CD4-positive, alpha-beta T cell treated with Interleukin-15 for 4 hours (primary cell): ENCODE results near the gene SF3B3.

Experiments used
- DNase-seq: peaks from one replicate; pipeline ENCODE4 v3.0.0-alpha.2; 2020; ENCODE audit warnings: low spot score

SF3B3 gene

DNA sequence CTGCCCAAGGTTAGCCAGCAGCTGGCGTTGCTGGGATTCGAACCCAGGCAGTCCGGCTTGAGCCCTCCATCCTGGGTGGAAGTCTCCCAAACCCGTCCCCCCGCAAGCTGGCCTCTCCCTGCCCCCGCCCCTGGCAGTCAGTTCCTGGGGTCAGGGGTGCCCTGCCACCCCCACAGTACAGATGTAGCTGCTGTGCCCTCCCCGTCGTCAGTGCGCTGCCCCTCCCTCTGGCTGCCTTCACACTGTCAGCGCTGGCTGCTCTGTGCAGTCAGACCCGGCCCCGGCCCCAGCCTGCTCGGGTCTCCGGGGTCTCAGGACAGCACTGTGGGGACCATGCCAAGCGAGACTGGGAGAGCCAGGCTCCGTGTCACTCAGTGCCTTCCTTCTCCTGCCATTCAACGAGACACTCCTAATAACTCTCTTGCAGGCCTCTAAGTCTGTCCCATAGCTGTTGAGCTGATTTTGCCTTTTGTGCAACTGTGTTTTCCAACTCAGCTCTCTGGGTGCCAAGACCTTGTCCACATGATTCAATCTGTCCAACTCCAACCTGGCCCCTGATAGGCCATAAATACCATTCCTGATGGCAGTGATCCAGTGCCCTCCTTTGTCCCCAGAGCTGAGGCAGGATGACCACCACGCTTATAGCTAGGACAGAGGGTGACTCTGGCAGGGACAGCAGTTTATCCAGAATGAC lies 67.3 kb downstream of the SF3B3 start:
- no peak for DNase-seq

DNA sequence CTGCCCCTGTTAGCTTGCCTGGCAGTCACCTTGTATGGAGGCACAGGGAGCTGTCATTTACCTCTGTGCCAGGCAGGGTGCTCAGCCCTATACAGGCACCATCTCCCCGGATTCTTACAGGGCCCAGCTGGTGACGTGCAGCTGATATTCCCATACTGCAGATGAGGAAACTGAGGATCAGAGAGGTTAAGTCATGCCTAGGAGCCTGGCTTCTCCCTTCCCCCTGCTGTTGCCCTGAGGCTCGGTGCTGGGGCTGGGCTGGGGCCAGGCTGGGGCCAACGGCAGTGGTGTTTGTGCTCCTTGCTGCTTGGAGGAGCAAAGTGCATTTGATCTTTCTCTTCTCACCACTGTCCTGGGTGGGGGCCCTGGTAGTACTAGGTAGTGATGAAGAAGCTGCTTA lies 68.0 kb downstream of the SF3B3 start:
- DNase-seq, result no peak

DNA sequence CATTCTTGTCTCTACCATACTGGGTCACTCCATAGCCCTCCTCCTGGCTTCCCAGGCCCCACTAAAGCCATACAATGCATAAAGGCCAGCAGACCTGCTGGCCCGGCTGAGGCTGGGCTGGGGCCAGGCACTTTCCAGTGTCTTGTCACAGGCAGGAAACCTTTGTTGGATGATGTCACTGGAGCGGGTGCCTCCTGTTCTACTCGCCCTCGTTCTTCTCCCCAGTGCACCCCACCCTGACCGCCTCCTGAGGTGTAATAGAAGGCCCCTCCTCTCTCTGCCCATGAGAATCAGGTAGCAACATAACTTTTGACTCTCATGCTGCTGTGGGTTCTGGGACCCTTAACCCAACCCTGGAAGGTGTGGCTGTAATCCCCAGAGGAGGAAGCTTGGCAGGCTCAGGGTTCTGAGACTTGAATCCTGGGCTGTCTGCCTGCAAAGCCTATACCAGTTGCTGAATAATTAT lies 68.5 kb downstream of the SF3B3 start:
- DNase-seq, result no peak

DNA sequence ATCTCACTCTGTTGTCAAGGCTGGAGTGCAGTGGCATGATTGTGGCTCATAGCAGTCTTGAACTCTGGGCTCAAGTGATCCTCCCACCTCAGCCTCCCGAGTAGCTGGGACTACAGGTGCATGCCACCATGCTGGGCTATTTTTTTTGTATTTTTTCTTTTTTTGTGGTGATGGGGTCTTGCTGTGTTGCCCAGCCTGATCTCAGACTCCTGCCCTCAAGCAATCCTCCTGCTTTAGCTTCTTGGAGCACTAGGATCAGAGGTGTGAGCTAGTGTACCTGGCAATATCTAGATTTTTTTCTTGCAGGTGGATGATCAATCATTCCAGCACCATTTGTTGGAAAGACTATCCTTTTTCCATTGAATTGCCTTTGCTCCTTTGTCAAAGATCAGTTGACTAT lies 69.9 kb downstream of the SF3B3 start:
- no peak for DNase-seq

DNA sequence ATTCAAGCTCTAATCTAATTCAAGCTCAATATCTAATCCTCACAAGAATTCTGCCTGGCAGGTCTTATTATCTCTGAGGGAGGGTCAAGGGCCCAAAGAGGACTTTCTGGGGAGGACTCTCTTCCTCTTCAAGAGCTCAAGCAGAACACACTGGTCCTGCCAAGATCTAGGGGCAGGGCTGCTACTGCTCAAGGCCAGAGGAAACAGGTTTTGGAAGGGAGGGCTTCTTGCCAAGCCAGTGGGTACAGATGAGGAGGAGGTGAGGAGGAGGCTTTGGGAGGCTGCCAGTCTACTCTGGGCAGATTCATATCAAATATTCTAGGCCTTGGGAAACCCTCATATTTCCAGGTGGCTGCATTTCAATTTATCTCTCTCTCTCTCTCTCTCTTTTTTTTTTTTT lies 71.0 kb downstream of the SF3B3 start:
- DNase-seq, result no peak

DNA sequence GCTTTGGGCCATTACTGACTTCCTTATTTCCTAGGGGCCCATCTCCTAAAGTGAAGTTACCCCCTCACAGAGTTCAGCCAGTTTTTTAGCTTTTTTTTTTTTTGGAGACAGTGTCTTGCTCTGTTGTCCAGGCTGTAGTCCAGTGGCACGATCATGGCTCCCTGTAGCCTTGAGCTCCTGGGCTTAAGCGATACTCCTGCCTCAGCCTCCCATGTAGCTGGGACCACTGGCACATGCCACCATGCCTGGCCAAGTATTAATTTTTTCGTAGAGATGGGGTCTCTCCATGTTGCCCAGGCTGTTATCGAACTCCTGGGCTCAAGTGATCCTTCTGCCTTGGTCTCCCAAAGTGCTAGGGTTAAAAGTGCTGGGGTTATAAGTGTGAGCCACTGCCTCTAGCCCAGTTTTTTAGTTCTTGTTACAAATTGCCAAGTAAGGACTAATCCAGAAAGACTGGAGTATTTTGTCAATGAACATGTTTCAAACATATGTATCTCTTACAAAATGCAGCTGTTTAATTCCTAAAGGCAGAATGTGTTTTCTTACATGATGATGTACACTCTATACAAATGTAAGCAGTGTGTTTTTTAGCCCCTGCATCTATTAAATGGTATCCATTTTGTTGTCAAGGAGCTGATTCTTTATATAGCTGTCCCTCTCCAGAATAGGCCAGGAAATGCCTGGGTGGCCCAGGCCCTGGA lies 73.7 kb downstream of the SF3B3 start:
- no peak for DNase-seq

DNA sequence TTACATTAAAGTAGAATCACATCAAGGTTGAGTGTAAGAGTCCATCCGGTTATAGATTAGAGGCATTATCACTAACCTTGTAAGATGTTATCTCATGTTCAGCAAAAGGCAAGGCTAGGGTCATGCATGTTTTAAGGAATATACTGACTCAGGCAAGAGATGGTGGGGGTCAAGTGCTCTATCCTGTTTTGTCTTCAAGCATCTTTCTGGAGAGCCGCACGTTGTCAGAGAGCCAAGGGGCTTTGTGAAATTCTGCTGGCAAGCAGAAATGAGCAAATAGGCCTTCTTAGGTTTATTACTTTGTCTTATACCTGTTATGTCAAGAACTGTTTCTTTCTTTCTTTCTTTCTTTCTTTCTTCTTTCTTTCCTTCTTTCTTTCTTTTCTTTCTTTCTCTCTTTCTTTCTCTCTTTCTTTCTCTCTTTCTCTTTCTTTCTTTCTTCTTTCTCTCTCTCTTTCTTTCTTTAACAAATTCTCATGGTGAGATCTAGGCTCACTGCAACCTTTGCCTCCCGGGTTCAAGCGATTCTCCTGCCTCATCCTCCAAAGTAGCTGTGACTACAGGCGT lies 75.4 kb downstream of the SF3B3 start:
- no peak for DNase-seq

DNA sequence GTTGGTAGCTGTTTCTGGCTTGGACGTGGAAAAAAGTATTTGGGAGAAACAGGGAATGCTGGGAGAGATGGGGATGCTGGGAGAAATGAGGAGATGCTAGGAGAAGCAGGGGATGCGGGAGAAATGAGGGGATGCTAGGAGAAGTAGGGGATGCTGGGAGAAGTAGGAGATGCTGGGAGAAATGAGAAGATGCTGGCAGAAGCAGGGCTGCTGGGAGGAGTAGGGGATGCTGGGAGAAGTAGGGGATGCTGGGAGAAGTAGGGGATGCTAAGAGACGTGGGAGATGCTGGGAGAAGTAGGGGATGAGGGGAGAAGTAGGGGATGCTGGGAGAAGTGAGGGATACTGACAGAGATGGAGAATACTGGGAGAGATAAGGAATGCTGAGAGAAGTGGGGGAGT lies 77.1 kb downstream of the SF3B3 start:
- no peak for DNase-seq

DNA sequence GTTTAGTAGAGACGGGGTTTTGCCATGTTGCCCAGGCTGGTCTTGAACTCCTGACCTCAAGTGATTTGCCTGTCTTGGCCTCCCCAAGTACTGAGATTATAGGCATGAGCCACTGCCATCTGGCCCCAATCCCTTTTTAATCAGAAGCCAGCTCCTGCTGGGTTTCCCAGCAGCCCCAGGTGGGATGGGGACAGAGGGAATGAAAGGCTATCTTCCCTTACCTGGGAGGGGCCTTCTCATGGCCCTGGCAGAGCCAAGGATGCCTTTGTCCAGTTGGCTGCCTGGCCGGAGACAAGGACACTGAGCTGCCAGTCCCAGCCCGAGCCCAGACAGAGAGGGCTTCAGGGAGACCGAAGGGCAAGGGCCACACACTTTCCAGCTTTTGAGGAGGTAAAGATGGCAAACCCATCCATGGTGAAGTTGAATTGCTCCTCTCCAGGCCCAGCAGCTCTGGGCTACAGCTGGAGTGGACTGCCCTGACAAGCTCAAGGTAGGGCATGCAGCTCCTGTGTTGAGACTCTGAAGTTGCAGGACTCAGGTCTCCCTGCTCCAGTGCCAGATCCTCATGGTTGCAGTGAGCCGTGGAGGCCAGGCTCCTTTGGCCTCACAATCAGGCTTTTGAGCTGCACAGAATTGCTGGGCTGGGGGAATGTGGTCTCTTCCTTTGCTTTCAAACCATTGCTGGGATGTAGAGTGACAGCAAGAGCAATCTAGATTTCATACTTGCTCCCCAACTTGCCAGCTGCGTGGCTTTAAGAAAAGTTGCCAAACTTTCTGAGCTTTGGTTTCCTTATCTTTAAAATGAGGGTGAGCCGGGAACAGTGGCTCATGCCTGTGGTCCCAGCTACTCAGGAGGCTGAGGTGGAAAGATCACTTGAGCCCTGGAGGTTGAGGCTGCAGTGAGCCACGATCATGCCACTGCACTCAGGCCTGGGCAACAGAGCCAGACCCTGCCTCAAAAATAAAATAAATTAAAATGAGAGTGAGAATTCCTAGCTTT lies 78.3 kb downstream of the SF3B3 start:
- no peak for DNase-seq

DNA sequence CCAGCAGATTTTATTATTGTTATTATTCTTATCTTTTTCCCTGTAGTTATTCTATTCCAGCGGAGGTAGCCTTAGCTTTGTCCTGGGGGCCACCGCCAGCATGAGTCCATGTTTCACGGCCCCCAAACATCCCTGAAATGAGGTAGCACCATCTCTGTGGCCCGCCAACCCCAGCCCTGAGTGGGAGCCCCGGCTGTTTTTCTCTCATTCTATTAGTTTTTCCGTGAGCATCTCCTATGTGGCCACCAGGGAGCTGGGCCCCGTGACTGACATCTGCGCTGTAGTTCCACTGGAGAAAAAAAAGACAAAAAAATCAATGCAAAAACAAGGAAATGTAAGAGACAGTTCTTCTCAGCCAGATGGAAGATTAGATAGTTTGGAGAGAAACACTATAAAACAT lies 79.2 kb downstream of the SF3B3 start:
- DNase-seq, result no peak

DNA sequence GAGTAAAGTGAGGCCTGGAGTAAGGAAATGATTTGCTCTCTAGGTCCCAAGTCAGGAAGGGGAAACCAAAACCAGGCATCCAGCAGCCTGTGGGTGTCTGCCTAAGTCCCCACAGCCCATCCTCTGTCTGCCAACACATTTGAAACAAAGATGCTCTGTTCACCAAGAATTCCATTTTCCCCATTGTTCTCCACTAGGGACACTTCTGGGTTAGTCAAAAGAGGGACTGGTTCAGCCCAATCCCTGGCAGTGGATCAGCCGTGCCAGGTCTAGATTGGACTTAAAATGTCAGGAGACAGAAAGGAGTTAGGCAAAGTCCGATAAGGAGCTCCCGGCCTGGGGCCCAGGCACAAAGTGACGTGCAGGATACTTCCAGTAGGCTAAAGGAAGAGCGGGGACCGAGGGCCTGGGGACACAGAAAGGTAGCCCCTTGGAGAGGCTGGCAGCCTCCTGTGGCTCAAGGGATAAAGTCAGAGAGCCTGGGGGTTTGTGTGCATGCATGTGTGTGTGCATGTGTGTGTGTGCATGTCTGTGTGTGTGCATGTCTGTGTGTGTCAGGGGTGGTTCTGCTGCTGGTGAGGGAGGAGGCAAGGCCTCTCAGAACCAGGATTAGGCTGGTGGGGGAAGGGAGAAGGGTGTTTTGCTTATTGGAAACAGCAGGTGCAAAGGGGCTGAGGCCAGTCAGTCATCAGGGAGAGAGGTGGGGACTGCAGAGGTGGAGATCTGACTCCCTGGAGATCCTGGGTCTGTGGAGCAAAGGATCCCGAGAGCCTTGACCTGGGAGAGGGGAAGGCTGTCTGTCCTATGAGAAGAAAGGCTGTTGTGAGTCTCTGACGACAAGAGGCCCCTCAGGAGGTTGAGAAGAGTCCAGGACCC lies 81.0 kb downstream of the SF3B3 start:
- no peak for DNase-seq

DNA sequence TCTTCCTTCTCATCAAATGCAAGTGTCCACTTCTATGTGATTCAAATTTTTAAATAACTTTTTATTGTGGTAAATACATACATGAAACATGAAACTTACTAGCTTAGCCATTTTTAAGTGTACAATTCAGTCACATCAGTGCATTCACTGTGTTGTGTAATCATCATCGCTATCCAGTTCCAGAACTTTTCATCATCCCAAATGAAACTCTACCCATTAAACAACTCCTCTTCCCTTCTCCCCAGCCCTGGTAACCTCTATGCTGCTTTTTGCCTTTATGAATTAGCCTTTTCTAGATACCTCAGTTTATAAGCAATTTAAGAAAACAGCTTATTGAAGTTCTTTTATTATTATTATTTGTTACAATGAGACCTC lies 81.7 kb downstream of the SF3B3 start:
- DNase-seq, result no peak

DNA sequence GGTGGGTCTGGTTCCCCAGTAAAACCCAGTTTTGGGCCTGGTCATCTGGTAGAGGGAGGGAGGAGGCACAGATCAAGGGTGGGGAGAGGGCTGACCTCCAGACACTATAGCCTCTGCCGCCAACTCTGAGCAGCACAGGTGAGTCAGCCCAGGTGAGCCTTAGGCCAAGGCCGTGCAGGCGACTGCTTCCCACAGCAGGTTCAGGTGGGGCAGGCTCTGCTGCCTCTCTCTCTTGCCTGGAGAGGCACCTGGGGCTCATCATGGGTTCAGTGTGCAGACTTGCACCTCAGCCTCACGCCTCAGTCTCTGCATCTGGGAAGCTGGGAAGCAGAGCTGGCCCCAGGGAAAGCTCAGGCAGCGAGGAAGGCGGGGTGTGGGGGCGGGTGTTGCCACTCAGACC lies 84.9 kb downstream of the SF3B3 start:
- no peak for DNase-seq

DNA sequence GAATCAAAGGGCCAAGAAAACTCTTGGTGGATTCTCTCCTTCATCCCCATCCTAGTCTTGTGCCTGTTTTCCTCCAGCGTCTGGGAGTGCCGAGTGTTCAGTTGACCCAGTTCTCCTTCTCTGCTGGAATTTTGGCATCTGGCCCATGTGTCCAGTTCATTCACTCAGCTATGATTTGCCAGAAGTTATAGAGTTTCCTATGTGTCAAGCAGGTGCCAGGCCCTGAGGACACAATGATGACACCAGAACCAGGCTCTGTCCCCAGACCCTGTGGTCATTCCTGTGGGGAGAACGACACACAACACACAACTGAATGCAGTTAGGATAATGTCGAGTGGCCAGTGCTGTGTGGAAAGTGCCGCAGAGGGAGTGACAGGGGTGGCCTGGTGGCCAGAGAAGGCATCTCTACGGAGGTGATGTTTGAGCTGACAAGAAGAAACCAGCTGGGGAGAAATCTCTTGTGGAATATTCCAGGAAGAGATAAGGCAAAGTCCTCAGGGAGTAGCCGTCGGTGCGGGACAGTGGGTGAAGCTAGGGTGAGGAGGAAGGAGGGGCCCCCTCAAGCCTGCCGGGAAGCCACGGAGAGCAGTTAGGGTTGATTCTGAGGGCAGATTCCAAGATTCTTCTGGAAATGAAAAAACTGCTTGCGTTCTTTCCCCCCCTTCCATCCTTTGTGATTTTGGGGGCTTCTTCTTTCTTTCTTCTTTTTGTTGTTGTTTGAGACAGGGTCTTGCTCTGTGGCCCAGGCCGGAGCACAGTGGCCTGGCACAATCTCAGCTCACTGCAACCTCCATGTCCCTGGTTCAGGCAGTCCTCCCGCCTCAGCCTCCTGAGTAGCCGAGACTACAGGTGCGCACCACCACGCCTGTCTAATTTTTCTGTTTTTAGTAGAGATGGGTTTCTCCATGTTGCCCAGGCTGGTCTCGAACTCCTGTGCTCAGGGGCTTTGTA lies 86.9 kb downstream of the SF3B3 start:
- no peak for DNase-seq

DNA sequence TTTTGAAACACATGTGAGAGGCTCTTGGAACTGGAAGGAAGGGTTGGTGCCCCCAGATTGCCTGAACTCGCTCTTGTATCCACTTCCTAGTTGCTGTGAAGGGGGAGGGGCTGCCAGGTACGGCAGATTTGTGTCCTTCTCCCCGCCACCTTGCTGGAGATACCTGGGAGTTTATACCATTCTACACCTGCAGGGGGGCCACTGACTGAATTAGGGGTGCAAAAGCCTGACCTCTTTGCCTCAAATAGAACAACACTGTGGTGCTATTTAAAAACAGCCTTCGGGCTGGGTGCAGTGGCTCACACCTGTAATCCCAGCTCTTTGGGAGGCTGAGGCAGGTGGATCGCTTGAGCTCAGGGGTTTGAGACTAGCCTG lies 87.6 kb downstream of the SF3B3 start:
- DNase-seq, result no peak

DNA sequence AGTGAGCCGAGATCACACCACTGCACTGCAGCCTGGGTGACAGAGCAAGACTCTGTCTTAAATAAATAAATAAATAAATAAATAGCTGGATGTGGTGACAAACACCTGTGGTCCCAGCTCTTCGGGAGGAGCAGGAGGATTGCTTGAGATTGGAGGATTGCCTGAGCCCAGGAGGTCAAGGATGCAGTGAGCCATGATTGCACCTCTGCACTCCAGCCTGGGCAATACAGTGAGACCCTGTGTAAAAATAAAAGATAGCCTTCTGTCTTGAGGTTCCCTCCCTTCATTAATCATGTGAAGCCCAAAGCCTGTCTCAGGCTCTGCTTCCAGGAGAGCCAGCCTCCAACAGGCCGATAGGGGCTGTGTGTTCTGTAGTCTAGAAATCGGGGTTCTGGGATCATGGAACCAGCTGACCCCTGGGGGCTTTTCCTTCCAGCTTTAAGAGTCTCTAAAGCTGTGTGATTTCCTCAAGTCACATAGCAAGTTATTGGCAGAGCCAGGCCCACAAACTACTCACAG lies 88.2 kb downstream of the SF3B3 start:
- DNase-seq, result no peak

DNA sequence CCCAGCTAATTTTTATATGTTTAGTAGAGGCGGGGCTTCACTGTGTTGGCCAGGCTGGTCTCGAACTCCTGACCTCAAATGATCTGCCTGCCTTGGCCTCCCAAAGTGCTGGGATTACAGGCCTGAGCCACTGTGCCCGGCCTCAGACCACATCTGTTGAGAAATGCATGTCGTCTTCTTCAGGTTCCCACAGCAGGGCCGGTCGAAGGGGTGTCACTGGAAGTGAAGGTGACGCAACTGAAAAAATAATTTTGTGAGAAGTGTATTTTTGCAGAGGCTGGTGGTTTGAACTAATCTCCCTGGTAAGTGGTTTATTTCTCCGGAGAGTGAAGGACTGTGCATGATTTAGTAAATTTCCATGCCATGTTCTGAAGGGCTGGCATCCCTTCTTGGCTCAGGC lies 89.3 kb downstream of the SF3B3 start:
- DNase-seq, result no peak

DNA sequence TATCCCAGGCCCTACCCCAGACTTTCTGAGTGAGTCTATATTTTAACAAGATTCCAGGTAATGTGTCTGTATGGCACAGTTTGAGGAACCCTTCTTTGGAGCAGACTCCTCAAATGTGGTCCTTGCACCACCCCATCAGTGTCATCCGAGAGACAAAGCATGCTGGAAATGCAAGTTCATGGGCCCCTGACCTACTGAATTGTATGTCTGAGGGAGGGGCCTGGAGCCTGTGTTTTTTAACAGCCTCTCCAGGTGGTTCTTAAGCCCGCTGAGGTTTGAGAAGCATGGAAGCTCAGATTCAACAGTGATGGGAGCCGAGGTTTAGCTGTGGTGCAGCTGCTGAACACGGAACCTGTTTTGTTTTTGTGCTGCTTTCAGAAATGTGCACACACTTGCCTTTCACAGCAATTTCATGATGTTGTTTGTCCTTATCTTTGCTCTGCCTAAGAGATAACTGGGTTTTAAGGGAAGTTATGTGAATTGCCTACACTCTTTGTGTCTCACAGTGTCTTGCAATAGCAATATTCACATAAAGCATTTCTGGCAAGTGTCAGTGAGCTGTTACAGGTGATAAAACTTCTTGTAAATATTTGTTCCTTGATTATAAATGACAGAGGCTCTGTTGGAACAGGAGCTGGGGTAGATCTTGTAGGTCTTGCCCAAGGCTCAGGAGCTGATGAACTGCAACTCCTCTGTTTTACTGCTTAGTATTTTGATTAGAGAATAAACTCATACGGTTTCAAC lies 90.8 kb downstream of the SF3B3 start:
- DNase-seq, result no peak

DNA sequence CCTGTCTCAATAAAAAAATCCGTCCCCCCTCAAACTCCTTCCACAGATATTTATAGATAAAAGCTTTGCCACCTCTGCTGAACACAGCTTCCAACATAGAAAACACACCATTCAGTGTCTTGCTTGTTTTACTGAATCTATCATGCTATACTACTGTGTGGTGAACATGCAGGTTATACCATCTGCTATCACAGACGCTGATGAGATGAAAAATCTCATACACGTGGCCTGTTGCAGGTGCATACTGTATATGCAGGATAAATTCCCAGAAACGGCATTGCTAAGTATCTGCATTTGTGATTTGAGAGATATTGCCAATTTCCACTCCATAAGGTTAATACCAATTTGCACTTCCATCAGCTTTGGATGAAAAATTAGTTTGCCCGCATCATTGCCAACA lies 92.3 kb downstream of the SF3B3 start:
- DNase-seq, result no peak
